IMR-90 (cell line): ENCODE results near the gene IL36B. TPM values are rescaled to one million over a fixed set of nuclear protein-coding genes. Genes with fewer than 3 reads are reported as not detected.

ENCODE experiments used
- ATAC-seq: fragments of 200-7000 bp; cut with Tn5 transposase; 2 replicates; pipeline ENCODE4 v1.9.1; 2020; ENCODE audit warnings: low read depth, mild to moderate bottlenecking, moderate library complexity
- BruUV-seq: library from RNA; stranded (reverse); fragments of 400-500 nt; replicated peaks from 2 replicates; lab custom pipeline; 2021; lab: Mats Ljungman, UMichigan
- CTCF ChIA-PET: fragments of 300-600 bp; formaldehyde crosslinking; extraction: SDS; loops from one replicate; lab custom pipeline; 2021; ENCODE audit warnings: antibody characterized with exemption; lab: Yijun Ruan, JAX
- POLR2A ChIA-PET: fragments of 300-600 bp; sonication (Branson Sonifier 250); formaldehyde crosslinking; loops from one replicate; lab custom pipeline; 2022; ENCODE audit warnings: antibody characterized with exemption; ENCODE audit not compliant: unreplicated experiment; lab: Charles Lee
- DNase-seq: peaks from one replicate; pipeline ENCODE4 v3.0.0; 2013
- H2AFZ ChIP-seq: replicated peaks from 2 replicates; pipeline ENCODE3; 2013; ENCODE audit warnings: low read length, mild to moderate bottlenecking; ENCODE audit not compliant: poor library complexity
- H2AK5ac ChIP-seq: 2 replicates; pipeline ENCODE4 v1.6.1; 2013; ENCODE audit warnings: low read depth, low read length, inconsistent platforms
- H2AK9ac ChIP-seq: replicated peaks from 2 replicates; pipeline ENCODE3; 2013; ENCODE audit warnings: mild to moderate bottlenecking, low read depth, low read length, moderate library complexity; ENCODE audit not compliant: poor library complexity
- H2BK120ac ChIP-seq: 2 replicates; pipeline ENCODE4 v1.6.1; 2013; ENCODE audit warnings: low read depth, low read length, inconsistent platforms
- H2BK15ac ChIP-seq: 3 replicates; pipeline ENCODE4 v1.6.1; 2013; ENCODE audit warnings: low read depth, low read length, inconsistent platforms
- H2BK20ac ChIP-seq: 2 replicates; pipeline ENCODE4 v1.6.1; 2013; ENCODE audit warnings: low read depth, mild to moderate bottlenecking, inconsistent platforms, low read length, moderate library complexity
- H2BK5ac ChIP-seq: 2 replicates; pipeline ENCODE4 v1.6.1; 2013; ENCODE audit warnings: mild to moderate bottlenecking, low read depth, low read length, inconsistent platforms; ENCODE audit not compliant: poor library complexity, severe bottlenecking
- H3K14ac ChIP-seq: replicated peaks from 2 replicates; pipeline ENCODE4 v1.6.1; 2013; ENCODE audit warnings: low read depth, low read length, inconsistent platforms
- H3K18ac ChIP-seq: 2 replicates; pipeline ENCODE4 v1.6.1; 2013; ENCODE audit warnings: low read depth, low read length, control low read depth
- H3K23ac ChIP-seq: 2 replicates; pipeline ENCODE4 v1.6.1; 2013; ENCODE audit warnings: low read depth, low read length, inconsistent platforms
- H3K27ac ChIP-seq: 2 replicates; pipeline ENCODE4 v1.5.1; 2013; ENCODE audit warnings: mild to moderate bottlenecking, control low read depth, low read length; ENCODE audit not compliant: insufficient read depth
- H3K27me3 ChIP-seq: 2 replicates; pipeline ENCODE4 v1.6.1; 2013; ENCODE audit warnings: low read length; ENCODE audit not compliant: control insufficient read depth, insufficient read depth
- H3K36me3 ChIP-seq: 2 replicates; pipeline ENCODE4 v1.6.1; 2013; ENCODE audit warnings: low read length, mixed read lengths; ENCODE audit not compliant: control insufficient read depth, insufficient read depth
- H3K4ac ChIP-seq: 2 replicates; pipeline ENCODE4 v1.6.1; 2013; ENCODE audit warnings: low read depth, low read length, inconsistent platforms
- H3K4me1 ChIP-seq: 2 replicates; pipeline ENCODE4 v1.6.1; 2013; ENCODE audit warnings: low read length, mixed read lengths; ENCODE audit not compliant: control insufficient read depth, insufficient read depth
- H3K4me2 ChIP-seq: 2 replicates; pipeline ENCODE4 v1.6.1; 2013; ENCODE audit warnings: low read depth, mild to moderate bottlenecking, control low read depth, low read length, moderate library complexity
- H3K4me3 ChIP-seq: 2 replicates; pipeline ENCODE4 v1.5.1; 2013; ENCODE audit warnings: low read depth, mild to moderate bottlenecking, control low read depth, low read length, moderate library complexity; ENCODE audit not compliant: insufficient read depth
- H3K56ac ChIP-seq: 2 replicates; pipeline ENCODE4 v1.6.1; 2013; ENCODE audit warnings: low read length, inconsistent platforms; ENCODE audit not compliant: insufficient read depth; ENCODE audit errors: extremely low read depth
- H3K79me1 ChIP-seq, 2 experiments: 2 replicates each; pipeline ENCODE4 v1.6.1; 2013; ENCODE audit warnings: low read length in 2 of 2, inconsistent platforms in 1 of 2, low read depth in 1 of 2
- H3K9ac ChIP-seq: 2 replicates; pipeline ENCODE4 v1.6.1; 2013; ENCODE audit warnings: low read depth, low read length, control low read depth
- H3K9me1 ChIP-seq: 2 replicates; pipeline ENCODE4 v1.6.1; 2013; ENCODE audit warnings: low read length, inconsistent platforms; ENCODE audit not compliant: insufficient read depth
- H3K9me3 ChIP-seq: 2 replicates; pipeline ENCODE4 v1.6.1; 2013; ENCODE audit warnings: low read length; ENCODE audit not compliant: control insufficient read depth, insufficient read depth
- H4K20me1 ChIP-seq: 2 replicates; pipeline ENCODE4 v1.6.1; 2013; ENCODE audit warnings: low read length, inconsistent platforms; ENCODE audit not compliant: insufficient read depth
- H4K5ac ChIP-seq: 2 replicates; pipeline ENCODE4 v1.6.1; 2013; ENCODE audit warnings: mild to moderate bottlenecking, low read depth, low read length, control low read depth
- H4K8ac ChIP-seq, 2 experiments: 2 replicates each; pipeline ENCODE4 v1.6.1; 2013; ENCODE audit warnings: low read depth in 2 of 2, low read length in 2 of 2, control low read depth in 1 of 2, inconsistent platforms in 1 of 2
- H4K91ac ChIP-seq: 2 replicates; pipeline ENCODE4 v1.6.1; 2013; ENCODE audit warnings: low read depth, low read length, inconsistent platforms; ENCODE audit not compliant: insufficient read depth
- BHLHE40 ChIP-seq: fragments of 150-350 bp; IDR thresholded peaks from 2 replicates; pipeline ENCODE4 v1.6.1; 2016; ENCODE audit warnings: mild to moderate bottlenecking, low read depth, low read length
- CEBPB ChIP-seq: IDR thresholded peaks from 2 replicates; pipeline ENCODE4 v1.6.1; 2012; ENCODE audit warnings: low read depth, low read length, improper control_type of control experiment
- FOS ChIP-seq: fragments of 150-350 bp; IDR thresholded peaks from 2 replicates; pipeline ENCODE4 v1.6.1; 2016; ENCODE audit warnings: low read depth, low read length
- MAZ ChIP-seq: IDR thresholded peaks from 2 replicates; pipeline ENCODE4 v1.6.1; 2012; ENCODE audit warnings: low read depth, mild to moderate bottlenecking, low read length, improper control_type of control experiment, moderate library complexity, borderline replicate concordance
- MXI1 ChIP-seq: IDR thresholded peaks from 2 replicates; pipeline ENCODE4 v1.6.1; 2012; ENCODE audit warnings: low read depth, mild to moderate bottlenecking, low read length, moderate library complexity, borderline replicate concordance
- NFE2L2 ChIP-seq: fragments of 150-350 bp; IDR thresholded peaks from 2 replicates; pipeline ENCODE4 v1.6.1; 2016; ENCODE audit warnings: low read depth, mild to moderate bottlenecking, low read length
- POLR2A ChIP-seq: IDR thresholded peaks from 2 replicates; pipeline ENCODE4 v1.6.1; 2012; ENCODE audit warnings: mild to moderate bottlenecking, low read depth, low read length
- RAD21 ChIP-seq: IDR thresholded peaks from 2 replicates; pipeline ENCODE4 v1.6.1; 2012; ENCODE audit warnings: low read length, improper control_type of control experiment
- RFX5 ChIP-seq: IDR thresholded peaks from 2 replicates; pipeline ENCODE4 v1.8.0; 2012; ENCODE audit warnings: low read depth, mild to moderate bottlenecking, low read length, moderate library complexity
- SMC3 ChIP-seq: fragments of 150-350 bp; IDR thresholded peaks from 2 replicates; pipeline ENCODE4 v1.6.1; 2016; ENCODE audit warnings: low read depth, mild to moderate bottlenecking, antibody characterized with exemption, low read length, moderate library complexity
- WGBS, 2 experiments: methylation state at CpG; one replicate each; pipeline versions ENCODE4 v1.1.5 to v1.1.7; 2013; ENCODE audit warnings: missing lambda C conversion rate in 2 of 2; ENCODE audit not compliant: insufficient read length in 1 of 2; ENCODE audit errors: extremely low coverage in 2 of 2; 5-methylcytosine and 5-hydroxymethylcytosine counted together
- dilution Hi-C: fragments of 300-500 bp; cut with HindIII; formaldehyde crosslinking; loops from one replicate; pipeline ENCODE4 v1.14.3; 2018; ENCODE audit warnings: low sequenced_read_pairs; ENCODE audit not compliant: unreplicated experiment
- in situ Hi-C: fragments of 300-500 bp; cut with MboI; formaldehyde crosslinking; loops from 3 replicates; pipeline ENCODE4 v1.14.3; 2019; ENCODE audit warnings: low sequenced_read_pairs, inconsistent platforms, mixed read lengths
- intact Hi-C: fragments of 100-400 bp; cut with micrococcal nuclease; formaldehyde crosslinking; loops from 2 replicates; pipeline ENCODE4 v1.10.0; 2022
- polyA plus RNA-seq, 3 experiments: library from polyadenylated mRNA; depleted of rRNA; stranded (reverse); fragments of >200 nt; gene quantifications; 2 replicates each; pipeline ENCODE4 v1.2.3, GENCODE V29; 2012; ENCODE audit warnings: low replicate concordance in 1 of 3
- total RNA-seq: library from RNA; depleted of rRNA; stranded (reverse); fragments of >200 nt; gene quantifications from 2 replicates; pipeline ENCODE4 v1.2.3, GENCODE V29; 2012
- TF ChIP-seq, protein P1 (sequence below): conservative IDR thresholded peaks from 2 replicates; pipeline ENCODE4 v1.5.1; 2012; ENCODE audit warnings: mild to moderate bottlenecking, low read depth, low read length, improper control_type of control experiment
- TF ChIP-seq, protein P2 (sequence below): fragments of 150-350 bp; IDR thresholded peaks from 2 replicates; pipeline ENCODE4 v1.6.1; 2016; ENCODE audit warnings: low read depth, mild to moderate bottlenecking, low read length, moderate library complexity, borderline replicate concordance

Gene IL36B
- total and polyA plus RNA-seq, 2 of the 4 experiments (the other 2 are of a cell fraction): not detected

DNA sequence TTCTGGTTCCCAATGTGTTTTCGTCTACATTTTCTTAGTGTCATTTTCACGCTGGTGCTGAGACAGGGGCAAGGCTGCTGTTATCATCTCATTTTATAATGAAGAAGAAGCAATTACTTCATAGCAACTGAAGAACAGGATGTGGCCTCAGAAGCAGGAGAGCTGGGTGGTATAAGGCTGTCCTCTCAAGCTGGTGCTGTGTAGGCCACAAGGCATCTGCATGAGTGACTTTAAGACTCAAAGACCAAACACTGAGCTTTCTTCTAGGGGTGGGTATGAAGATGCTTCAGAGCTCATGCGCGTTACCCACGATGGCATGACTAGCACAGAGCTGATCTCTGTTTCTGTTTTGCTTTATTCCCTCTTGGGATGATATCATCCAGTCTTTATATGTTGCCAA is 67.6 kb downstream of the IL36B start:
- Histone ChIP-seq H4K91ac (no peak overlapping the region), H4K20me1 (no peaks in the 10 kb centered on the region), H4K8ac (no peak overlapping the region), H3K9ac (no peak overlapping the region), H3K27me3 (peaks cover 13% of the 10 kb centered on the region), H2BK120ac (no peak overlapping the region), H3K4me1 (no peaks in the 10 kb centered on the region), H2BK5ac (no peak overlapping the region), H3K79me1 (no peaks in the 10 kb centered on the region), H4K5ac (no peak overlapping the region), H3K36me3 (no peaks in the 10 kb centered on the region), H3K14ac (no peak overlapping the region), H3K4ac (no peak overlapping the region), H3K9me3 (no peaks in the 10 kb centered on the region), H3K23ac (no peak overlapping the region), H3K4me3 (no peak overlapping the region), H2BK15ac (no peak overlapping the region), H3K18ac (no peak overlapping the region), H3K4me2 (no peak overlapping the region), H3K9me1 (no peaks in the 10 kb centered on the region), H2AFZ (no peak overlapping the region), H2BK20ac (no peak overlapping the region), H2AK9ac (no peak overlapping the region), H2AK5ac (no peak overlapping the region), H3K56ac (no peak overlapping the region), H3K27ac (no peak overlapping the region)
- WGBS, 2 experiments: no CpG with 5 or more reads among the region's 5 CpGs
- in situ Hi-C loops: no loop called here
- intact Hi-C loops: no loop called here
- ATAC-seq (no peak), DNase-seq (no peak)
- ChIA-PET CTCF (no interaction called here), POLR2A (no interaction called here)
- no TSS peak for BruUV-seq
- TF ChIP-seq SMC3 (no peak), CEBPB (no peak), FOS (no peak), RFX5 (no peak), BHLHE40 (no peak), MXI1 (no peak), POLR2A (no peak), MAZ (no peak), RAD21 (no peak), NFE2L2 (no peak)
- TF ChIP-seq, protein P1, sequence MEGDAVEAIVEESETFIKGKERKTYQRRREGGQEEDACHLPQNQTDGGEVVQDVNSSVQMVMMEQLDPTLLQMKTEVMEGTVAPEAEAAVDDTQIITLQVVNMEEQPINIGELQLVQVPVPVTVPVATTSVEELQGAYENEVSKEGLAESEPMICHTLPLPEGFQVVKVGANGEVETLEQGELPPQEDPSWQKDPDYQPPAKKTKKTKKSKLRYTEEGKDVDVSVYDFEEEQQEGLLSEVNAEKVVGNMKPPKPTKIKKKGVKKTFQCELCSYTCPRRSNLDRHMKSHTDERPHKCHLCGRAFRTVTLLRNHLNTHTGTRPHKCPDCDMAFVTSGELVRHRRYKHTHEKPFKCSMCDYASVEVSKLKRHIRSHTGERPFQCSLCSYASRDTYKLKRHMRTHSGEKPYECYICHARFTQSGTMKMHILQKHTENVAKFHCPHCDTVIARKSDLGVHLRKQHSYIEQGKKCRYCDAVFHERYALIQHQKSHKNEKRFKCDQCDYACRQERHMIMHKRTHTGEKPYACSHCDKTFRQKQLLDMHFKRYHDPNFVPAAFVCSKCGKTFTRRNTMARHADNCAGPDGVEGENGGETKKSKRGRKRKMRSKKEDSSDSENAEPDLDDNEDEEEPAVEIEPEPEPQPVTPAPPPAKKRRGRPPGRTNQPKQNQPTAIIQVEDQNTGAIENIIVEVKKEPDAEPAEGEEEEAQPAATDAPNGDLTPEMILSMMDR: no peak
- TF ChIP-seq, protein P2, sequence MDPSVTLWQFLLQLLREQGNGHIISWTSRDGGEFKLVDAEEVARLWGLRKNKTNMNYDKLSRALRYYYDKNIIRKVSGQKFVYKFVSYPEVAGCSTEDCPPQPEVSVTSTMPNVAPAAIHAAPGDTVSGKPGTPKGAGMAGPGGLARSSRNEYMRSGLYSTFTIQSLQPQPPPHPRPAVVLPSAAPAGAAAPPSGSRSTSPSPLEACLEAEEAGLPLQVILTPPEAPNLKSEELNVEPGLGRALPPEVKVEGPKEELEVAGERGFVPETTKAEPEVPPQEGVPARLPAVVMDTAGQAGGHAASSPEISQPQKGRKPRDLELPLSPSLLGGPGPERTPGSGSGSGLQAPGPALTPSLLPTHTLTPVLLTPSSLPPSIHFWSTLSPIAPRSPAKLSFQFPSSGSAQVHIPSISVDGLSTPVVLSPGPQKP: no peak
- dilution Hi-C loops: no loop called here
